GM12891 (cell line): ENCODE results near the gene POU2F3.

Source experiments
- POLR2A ChIP-seq: IDR thresholded peaks from 2 replicates; pipeline ENCODE4 v1.6.1; 2011; ENCODE audit warnings: low read depth, low read length, control low read depth
- POLR2AphosphoS5 ChIP-seq: IDR thresholded peaks from 2 replicates; pipeline ENCODE4 v1.6.1; 2011; ENCODE audit warnings: low read depth, low read length, control low read depth
- TAF1 ChIP-seq: IDR thresholded peaks from 2 replicates; pipeline ENCODE4 v1.6.1; 2011; ENCODE audit warnings: low read depth, low read length, control low read depth

DNA sequence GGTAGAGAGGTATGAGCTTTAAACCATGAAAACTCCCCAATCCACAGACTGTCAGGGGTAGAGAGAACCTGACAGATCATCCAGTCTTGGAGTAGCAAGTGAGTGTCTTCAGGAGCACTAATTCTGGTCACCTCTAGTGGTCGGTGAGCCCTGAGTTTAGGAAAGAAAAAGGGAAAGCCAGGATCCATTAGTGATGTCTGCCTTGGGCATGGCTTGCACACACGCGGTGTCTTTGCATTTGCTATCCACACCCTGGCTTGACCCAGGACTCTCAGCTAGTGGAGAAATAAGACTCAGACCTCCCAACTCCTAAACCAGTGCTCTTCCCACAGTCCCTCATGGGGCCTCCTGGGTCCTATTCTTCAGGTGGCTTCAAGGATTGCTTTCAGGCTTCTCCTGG lies 19.3 kb downstream of the POU2F3 start:
- no peak for TF ChIP-seq POLR2A
- no peak for TF ChIP-seq POLR2AphosphoS5
- no peak for TF ChIP-seq TAF1
